GM12878 (cell line): ENCODE data around the gene NAA15. TPM values are rescaled to one million over a fixed set of nuclear protein-coding genes. Genes with fewer than 3 reads are reported as not detected.

ENCODE experiments used
- ATAC-seq: fragments of 200-7000 bp; cut with Tn5 transposase; 3 replicates; pipeline ENCODE4 v1.9.1; 2020; ENCODE audit warnings: mild to moderate bottlenecking, moderate library complexity
- BruUV-seq: library from RNA; stranded (reverse); fragments of 400-500 nt; replicated peaks from 2 replicates; lab custom pipeline; 2021; lab: Mats Ljungman, UMichigan
- CTCF ChIA-PET: fragments of 300-600 bp; sonication (Branson Sonifier 250); formaldehyde crosslinking; extraction: SDS; loops from one replicate; lab custom pipeline; 2021; ENCODE audit warnings: inconsistent platforms; lab: Yijun Ruan, JAX
- POLR2A ChIA-PET: fragments of 350-600 bp; formaldehyde crosslinking; extraction: SDS; loops from one replicate; lab custom pipeline; 2021; ENCODE audit warnings: inconsistent platforms; lab: Charles Lee
- RAD21 ChIA-PET: fragments of 300-600 bp; sonication (Branson Sonifier 250); formaldehyde crosslinking; loops from one replicate; lab custom pipeline; 2023; ENCODE audit warnings: antibody characterized with exemption; ENCODE audit not compliant: unreplicated experiment; lab: Charles Lee
- SMC1A ChIA-PET: fragments of 300-600 bp; sonication (Branson Sonifier 250); formaldehyde crosslinking; loops from one replicate; lab custom pipeline; 2023; ENCODE audit not compliant: unreplicated experiment, uncharacterized antibody; lab: Charles Lee
- DNase-seq: peaks from one replicate; pipeline ENCODE4 v3.0.0-alpha.2; 2011; ENCODE audit warnings: low read depth, low spot score
- FAIRE-seq: peaks from 3 replicates; lab custom pipeline; 2011; peaks lifted over from hg19 to GRCh38; lab: Jason Lieb, UNC
- H2AFZ ChIP-seq: 2 replicates; pipeline ENCODE4 v1.6.0; 2011; ENCODE audit warnings: low read depth, low read length, control low read depth; ENCODE audit not compliant: control insufficient read depth
- H3K27ac ChIP-seq: 2 replicates; pipeline ENCODE4 v1.5.1; 2011; ENCODE audit warnings: control low read depth; ENCODE audit not compliant: control insufficient read depth, insufficient read depth
- H3K27me3 ChIP-seq, 2 experiments: replicated peaks in 1 of 2; 2 replicates each; pipeline versions ENCODE4 v1.6.0 to v1.6.1; 2011; ENCODE audit warnings: low read length in 1 of 2; ENCODE audit not compliant: control insufficient read depth in 2 of 2, insufficient read depth in 2 of 2
- H3K36me3 ChIP-seq, 2 experiments: 2 replicates each; pipeline ENCODE4 v1.5.1; 2011; ENCODE audit warnings: low read length in 1 of 2; ENCODE audit not compliant: control insufficient read depth in 2 of 2, insufficient read depth in 2 of 2
- H3K4me1 ChIP-seq: 2 replicates; pipeline ENCODE4 v1.6.1; 2011; ENCODE audit warnings: mild to moderate bottlenecking, low read length, moderate library complexity, mixed read lengths; ENCODE audit not compliant: control insufficient read depth, insufficient read depth
- H3K4me2 ChIP-seq: 2 replicates; pipeline ENCODE4 v1.6.0; 2011; ENCODE audit warnings: control low read depth; ENCODE audit not compliant: control insufficient read depth, insufficient read depth
- H3K4me3 ChIP-seq: fragments of 200-600 bp; sonication (generic); 2 replicates; pipeline ENCODE4 v1.5.1; 2016
- H3K79me2 ChIP-seq: 2 replicates; pipeline ENCODE4 v1.6.0; 2011; ENCODE audit warnings: low read length; ENCODE audit not compliant: control insufficient read depth, insufficient read depth
- H3K9ac ChIP-seq: 2 replicates; pipeline ENCODE4 v1.8.0; 2011; ENCODE audit warnings: low read length, control low read depth, mixed read lengths; ENCODE audit not compliant: control insufficient read depth, insufficient read depth
- H3K9me3 ChIP-seq: replicated peaks from 3 replicates; pipeline ENCODE4 v1.5.1; 2011; ENCODE audit warnings: mild to moderate bottlenecking, low read length; ENCODE audit not compliant: control insufficient read depth, insufficient read depth
- H4K20me1 ChIP-seq: 2 replicates; pipeline ENCODE4 v1.6.0; 2011; ENCODE audit not compliant: control insufficient read depth, insufficient read depth
- ATF2 ChIP-seq: IDR thresholded peaks from 2 replicates; pipeline ENCODE4 v1.6.1; 2012; ENCODE audit warnings: low read length, inconsistent platforms
- BCL3 ChIP-seq: IDR thresholded peaks from 2 replicates; pipeline ENCODE4 v1.6.1; 2011; ENCODE audit warnings: borderline replicate concordance, low read depth, mild to moderate bottlenecking, moderate library complexity, low read length; ENCODE audit not compliant: insufficient read depth, poor library complexity, severe bottlenecking
- CREM ChIP-seq: IDR thresholded peaks from 2 replicates; pipeline ENCODE4 v1.6.1; 2014; ENCODE audit warnings: antibody characterized with exemption, low read depth
- E4F1 ChIP-seq: fragments of 450-650 bp; IDR thresholded peaks from 2 replicates; pipeline ENCODE4 v1.6.1; 2018; ENCODE audit warnings: borderline replicate concordance, mild to moderate bottlenecking; ENCODE audit not compliant: partially characterized antibody
- MTA3 ChIP-seq: IDR thresholded peaks from 2 replicates; pipeline ENCODE4 v1.6.1; 2012; ENCODE audit warnings: low read length, inconsistent platforms, borderline replicate concordance
- POLR2AphosphoS2 ChIP-seq: IDR thresholded peaks from 2 replicates; pipeline ENCODE4 v1.6.1; 2011; ENCODE audit warnings: low read depth, mild to moderate bottlenecking, low read length, improper control_type of control experiment, moderate library complexity
- SMAD5 ChIP-seq: IDR thresholded peaks from 2 replicates; pipeline ENCODE4 v1.6.1; 2016; ENCODE audit warnings: antibody characterized with exemption, low read depth
- SREBF1 ChIP-seq: IDR thresholded peaks from 2 replicates; pipeline ENCODE4 v1.6.1; 2012; ENCODE audit warnings: mild to moderate bottlenecking, low read length
- TCF7 ChIP-seq: IDR thresholded peaks from 2 replicates; pipeline ENCODE4 v1.6.1; 2014; ENCODE audit warnings: antibody characterized with exemption, borderline replicate concordance
- ZBTB40 ChIP-seq: fragments of 450-650 bp; IDR thresholded peaks from 2 replicates; pipeline ENCODE4 v1.6.1; 2016; ENCODE audit warnings: mild to moderate bottlenecking, moderate library complexity, borderline replicate concordance
- ZNF217 ChIP-seq: fragments of 450-650 bp; IDR thresholded peaks from 2 replicates; pipeline ENCODE4 v1.6.1; 2017; ENCODE audit warnings: antibody characterized with exemption, mild to moderate bottlenecking
- WGBS: methylation state at CpG from one replicate; pipeline ENCODE4 v1.1.6; 2016; ENCODE audit warnings: low lambda C conversion rate; ENCODE audit not compliant: insufficient replicate concordance, insufficient coverage; ENCODE audit errors: missing lambda C conversion rate; 5-methylcytosine and 5-hydroxymethylcytosine counted together
- in situ Hi-C: fragments of 300-500 bp; cut with MboI; formaldehyde crosslinking; loops from 9 replicates; pipeline ENCODE4 v1.14.3; 2018; ENCODE audit warnings: mixed read lengths
- intact Hi-C: fragments of 100-400 bp; cut with micrococcal nuclease; formaldehyde crosslinking; loops from one replicate; pipeline ENCODE4 v1.14.2; 2022; ENCODE audit not compliant: unreplicated experiment
- polyA plus RNA-seq, 11 experiments: library from polyadenylated mRNA; depleted of rRNA in 4 of 11; unstranded in 6 of 11; stranded (reverse) in 5 of 11; fragments of >200 nt; fragmentation: Nextera tagmentation in 4 of 11; fragmentation: Illumina TruSeq in 1 of 11; extraction: Ambion mirVana in 4 of 11; extraction: Trizol in 1 of 11; gene quantifications; 1 replicate in 1 of 11; 2 replicates in 10 of 11; pipeline versions ENCODE4 v1.2.1 to v1.2.3, GENCODE V29; 2011 to 2016; ENCODE audit warnings: inconsistent platforms in 2 of 11, missing spikeins in 2 of 11, low read depth in 1 of 11
- total RNA-seq, 4 experiments: library from RNA; depleted of rRNA in 3 of 4; stranded (reverse); fragments of >200 nt in 3 of 4; fragmentation: Illumina TruSeq in 1 of 4; extraction: Trizol in 1 of 4; gene quantifications; 2 replicates each; pipeline versions ENCODE4 v1.2.1 to v1.2.3, GENCODE V29; 2013 to 2021

The NAA15 gene
- total and polyA plus RNA-seq, 10 of the 15 experiments (the other 5 are each of a cell fraction or from before 2014, with no cell fraction given) = 24.3 to 93.1 (median 51.9) TPM

GRCh38 chr4:139297001-139297410, 4.3 kb upstream of the NAA15 start (continued):
- TF ChIP-seq CREM = peak; percentile 51; the same call in 1 of the 2 replicates
- TF ChIP-seq BCL3 = peak; percentile 16
- peak; percentile 89 for TF ChIP-seq ATF2
- TF ChIP-seq MTA3 = peak; percentile 75; the same call in 1 of the 2 replicates
- TF ChIP-seq SREBF1 = no peak
- TF ChIP-seq TCF7 = peak; percentile 91
- TF ChIP-seq SMAD5 = no peak
- no peak for TF ChIP-seq POLR2AphosphoS2
- TF ChIP-seq ZNF217 = no peak

GRCh38 chr4:139299536-139299935, 1.8 kb upstream of the NAA15 start:
- no peak for TF ChIP-seq E4F1
- no peak for TF ChIP-seq ZBTB40
- in situ Hi-C loops (loop anchor here (5.0 kb wide), 2 partner anchors 112 to 267 kb away; no protein-coding TSS in a partner anchor), intact Hi-C loops (no loop called here)
- SMC1A ChIA-PET = interaction anchor here (0.8 to 3.1 kb wide), 14 partner anchors 10 to 269 kb away, joined by 3 to 20 read pairs (median 6); no protein-coding TSS in a partner anchor
- Histone ChIP-seq H4K20me1 (no peaks in the 10 kb centered on the region; the same call in 1 of the 2 replicates), H3K79me2 (peaks cover 50% of the 10 kb centered on the region), H3K4me1 (peaks cover 16% of the 10 kb centered on the region; the same call in 1 of the 2 replicates), H2AFZ (no peak overlapping the region), H3K27me3 (no peaks in the 10 kb centered on the region), H3K4me3 (peak overlapping the region; percentile 89), H3K9me3 (no peaks in the 10 kb centered on the region; the same call in 1 of the 3 replicates), H3K9ac (peak overlapping the region; percentile 26; the same call in 1 of the 2 replicates), H3K27ac (no peak overlapping the region), H3K36me3 (peaks cover under 1 to 3% of the 10 kb centered on the region in 2 experiments; a peak in 1 of 4 replicates), H3K4me2 (peak overlapping the region; percentile 81)
- POLR2A ChIA-PET = interaction anchor here (1.0 to 4.4 kb wide), 5 partner anchors 12 to 215 kb away, joined by 4 to 29 read pairs (median 20); partner anchors contain the start of gene ELF2
- RAD21 ChIA-PET = interaction anchor here (0.7 to 1.8 kb wide), 6 partner anchors 24 to 364 kb away, joined by 3 to 5 read pairs (median 3); no protein-coding TSS in a partner anchor
- DNase-seq (no peak), FAIRE-seq (no peak), ATAC-seq (no peak)
- WGBS = 100% methylated on average over 1 of the region's 1 CpG
- CTCF ChIA-PET = interaction anchor here (0.7 to 2.2 kb wide), 7 partner anchors 23 to 218 kb away, joined by 3 to 5 read pairs (median 3); no protein-coding TSS in a partner anchor
- BruUV-seq = no TSS peak
